Epithelial cell of proximal tubule (primary cell): ENCODE data around the gene ATIC. TPM values are rescaled to one million over a fixed set of nuclear protein-coding genes. Genes with fewer than 3 reads are reported as not detected.

Experiments
- DNase-seq: peaks from one replicate; pipeline ENCODE4 v3.0.0-alpha.2; 2011; ENCODE audit warnings: low read depth
- H3K4me3 ChIP-seq: 2 replicates; pipeline ENCODE4 v1.5.1; 2011; ENCODE audit warnings: low read depth, mild to moderate bottlenecking, low read length
- CTCF ChIP-seq: conservative IDR thresholded peaks from 2 replicates; pipeline ENCODE4 v1.5.1; 2012; ENCODE audit warnings: low read depth, mild to moderate bottlenecking, low read length
- total RNA-seq: library from RNA; depleted of rRNA; stranded (reverse); fragments of >200 nt; gene quantifications from 2 replicates; pipeline ENCODE4 v1.2.3, GENCODE V29; 2015

ATIC gene
- total RNA-seq, 1 donor from 2014 or later: 58.3 TPM

GRCh38 chr2:215374642-215375466 is 63.0 kb downstream of the ATIC start:
- no peak overlapping the region for H3K4me3 ChIP-seq
- DNase-seq: no peak
- TF ChIP-seq CTCF: no peak

- H3K4me3 ChIP-seq: no peak overlapping the region
- no peak for TF ChIP-seq CTCF
- no peak for DNase-seq
Measured at GRCh38 chr2:215375467-215375830, 63.6 kb downstream of the ATIC start.

GRCh38 chr2:215376103-215376780 is 64.4 kb downstream of the ATIC start:
- TF ChIP-seq CTCF: no peak
- H3K4me3 ChIP-seq: no peak overlapping the region
- DNase-seq: no peak

GRCh38 chr2:215377283-215377682 is 65.4 kb downstream of the ATIC start:
- DNase-seq: no peak
- no peak overlapping the region for H3K4me3 ChIP-seq
- TF ChIP-seq CTCF: no peak

- no peak for DNase-seq
- no peak for TF ChIP-seq CTCF
- no peak overlapping the region for H3K4me3 ChIP-seq
Measured at GRCh38 chr2:215378045-215378444, 66.2 kb downstream of the ATIC start.

GRCh38 chr2:215379039-215379438 is 67.2 kb downstream of the ATIC start:
- no peak for DNase-seq
- TF ChIP-seq CTCF: no peak
- no peak overlapping the region for H3K4me3 ChIP-seq
